ENCODE measurements around the gene CHST9. TPM values are rescaled to one million over a fixed set of nuclear protein-coding genes. Genes with fewer than 3 reads are reported as not detected.

The CHST9 gene
- polyA plus RNA-seq, 1 donor from 2014 or later, result 0.32 TPM

GRCh38 chr18:26971409-26971808 is 213.7 kb downstream of the CHST9 start:
- H2AFZ ChIP-seq (ENCODE audit: low read depth, low read length), result no peak overlapping the region
- no peaks in the 10 kb centered on the region for H3K79me2 ChIP-seq (replicated peaks; ENCODE audit: insufficient read depth, low read length)
- H3K27me3 ChIP-seq (ENCODE audit: insufficient read depth, low read depth, low read length), result no peaks in the 10 kb centered on the region
- H3K9ac ChIP-seq (ENCODE audit: low read length), result no peak overlapping the region
- H3K4me3 ChIP-seq (ENCODE audit: low read length), result no peak overlapping the region
- no peak for TF ChIP-seq TAF1 (IDR thresholded peaks at IDR 0.05; ENCODE audit: low read depth)
- no peak for TF ChIP-seq EZH2 (IDR thresholded peaks at IDR 0.05; ENCODE audit: borderline replicate concordance, insufficient read depth, low read length, poor library complexity, severe bottlenecking)
- no peak for TF ChIP-seq MXI1 (conservative IDR thresholded peaks at IDR 0.05; ENCODE audit: poor library complexity, severe bottlenecking)
- TF ChIP-seq RAD21 (conservative IDR thresholded peaks at IDR 0.05), result no peak
- TF ChIP-seq EP300 (conservative IDR thresholded peaks at IDR 0.05; ENCODE audit: poor library complexity, severe bottlenecking), result no peak
- TF ChIP-seq REST (IDR thresholded peaks at IDR 0.05; ENCODE audit: borderline replicate concordance), result no peak
- no peak for TF ChIP-seq CTCF (IDR thresholded peaks at IDR 0.05; ENCODE audit: poor library complexity, severe bottlenecking)
- no peak for TF ChIP-seq SMC3 (conservative IDR thresholded peaks at IDR 0.05; ENCODE audit: poor library complexity)
- no peak for TF ChIP-seq POLR2AphosphoS5 (IDR thresholded peaks at IDR 0.05)
- H3K36me3 ChIP-seq (ENCODE audit: insufficient read depth, low read length), result no peaks in the 10 kb centered on the region
- H3K9me2 ChIP-seq (ENCODE audit: insufficient read depth, low read length), result no peaks in the 10 kb centered on the region
- H3K4me2 ChIP-seq (ENCODE audit: low read length), result no peak overlapping the region
- H4K20me1 ChIP-seq (ENCODE audit: insufficient read depth), result no peaks in the 10 kb centered on the region
- no peaks in the 10 kb centered on the region for H3F3A ChIP-seq (ENCODE audit: insufficient read depth, low read length, poor library complexity, severe bottlenecking)
- no peak overlapping the region for H3K27ac ChIP-seq (ENCODE audit: low read length)
- H3K9me3 ChIP-seq (ENCODE audit: low read length), result no peaks in the 10 kb centered on the region

GRCh38 chr18:26970637-26971036 is 214.5 kb downstream of the CHST9 start:
- H3K79me2 ChIP-seq (replicated peaks; ENCODE audit: insufficient read depth, low read length), result no peaks in the 10 kb centered on the region
- H3K4me2 ChIP-seq (ENCODE audit: low read length), result no peak overlapping the region
- TF ChIP-seq RAD21 (conservative IDR thresholded peaks at IDR 0.05) (no peak), MXI1 (conservative IDR thresholded peaks at IDR 0.05; ENCODE audit: poor library complexity, severe bottlenecking) (no peak), TAF1 (IDR thresholded peaks at IDR 0.05; ENCODE audit: low read depth) (no peak), EZH2 (IDR thresholded peaks at IDR 0.05; ENCODE audit: borderline replicate concordance, insufficient read depth, low read length, poor library complexity, severe bottlenecking) (no peak), EP300 (conservative IDR thresholded peaks at IDR 0.05; ENCODE audit: poor library complexity, severe bottlenecking) (no peak), REST (IDR thresholded peaks at IDR 0.05; ENCODE audit: borderline replicate concordance) (no peak), SMC3 (conservative IDR thresholded peaks at IDR 0.05; ENCODE audit: poor library complexity) (no peak), POLR2AphosphoS5 (IDR thresholded peaks at IDR 0.05) (no peak), CTCF (IDR thresholded peaks at IDR 0.05; ENCODE audit: poor library complexity, severe bottlenecking) (no peak)
- no peaks in the 10 kb centered on the region for H3K9me2 ChIP-seq (ENCODE audit: insufficient read depth, low read length)
- H4K20me1 ChIP-seq (ENCODE audit: insufficient read depth), result no peaks in the 10 kb centered on the region
- H3K9ac ChIP-seq (ENCODE audit: low read length), result no peak overlapping the region
- H3K36me3 ChIP-seq (ENCODE audit: insufficient read depth, low read length), result no peaks in the 10 kb centered on the region
- H3K9me3 ChIP-seq (ENCODE audit: low read length), result no peaks in the 10 kb centered on the region
- H3K27ac ChIP-seq (ENCODE audit: low read length), result no peak overlapping the region
- no peaks in the 10 kb centered on the region for H3F3A ChIP-seq (ENCODE audit: insufficient read depth, low read length, poor library complexity, severe bottlenecking)
- H3K27me3 ChIP-seq (ENCODE audit: insufficient read depth, low read depth, low read length), result no peaks in the 10 kb centered on the region
- H3K4me3 ChIP-seq (ENCODE audit: low read length), result no peak overlapping the region
- H2AFZ ChIP-seq (ENCODE audit: low read depth, low read length), result no peak overlapping the region

Measured in neural cell (in vitro differentiated cells).